Measurements from ENCODE around the gene IKZF2. TPM values are rescaled to one million over a fixed set of nuclear protein-coding genes. Genes with fewer than 3 reads are reported as not detected.

The IKZF2 gene
- total and polyA plus RNA-seq, 8 donors: 0.65 to 8.6 (median 3.2) TPM

DNA sequence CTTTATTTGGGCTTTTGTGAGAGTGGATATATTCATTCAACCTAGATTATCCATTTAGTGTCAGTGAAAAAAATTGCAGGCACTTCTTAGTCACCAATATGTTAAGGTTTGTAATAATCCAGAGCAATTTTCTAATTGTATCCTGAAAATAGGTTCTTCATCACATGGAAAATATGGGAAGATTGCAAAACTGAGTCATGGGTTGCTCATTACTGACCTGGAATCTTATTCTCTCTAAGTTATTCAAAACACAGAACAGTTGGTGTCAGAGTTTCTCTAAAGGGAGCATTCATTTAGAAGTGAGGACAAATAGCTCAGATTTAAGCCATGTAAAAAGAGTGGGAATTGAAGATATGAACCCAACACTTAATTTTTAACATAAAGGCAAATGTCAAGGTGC lies 181.3 kb downstream of the IKZF2 start:
- no peaks in the 10 kb centered on the region for H3K9me3 ChIP-seq
- FAIRE-seq: no peak
- H3K27ac ChIP-seq: no peak overlapping the region

DNA sequence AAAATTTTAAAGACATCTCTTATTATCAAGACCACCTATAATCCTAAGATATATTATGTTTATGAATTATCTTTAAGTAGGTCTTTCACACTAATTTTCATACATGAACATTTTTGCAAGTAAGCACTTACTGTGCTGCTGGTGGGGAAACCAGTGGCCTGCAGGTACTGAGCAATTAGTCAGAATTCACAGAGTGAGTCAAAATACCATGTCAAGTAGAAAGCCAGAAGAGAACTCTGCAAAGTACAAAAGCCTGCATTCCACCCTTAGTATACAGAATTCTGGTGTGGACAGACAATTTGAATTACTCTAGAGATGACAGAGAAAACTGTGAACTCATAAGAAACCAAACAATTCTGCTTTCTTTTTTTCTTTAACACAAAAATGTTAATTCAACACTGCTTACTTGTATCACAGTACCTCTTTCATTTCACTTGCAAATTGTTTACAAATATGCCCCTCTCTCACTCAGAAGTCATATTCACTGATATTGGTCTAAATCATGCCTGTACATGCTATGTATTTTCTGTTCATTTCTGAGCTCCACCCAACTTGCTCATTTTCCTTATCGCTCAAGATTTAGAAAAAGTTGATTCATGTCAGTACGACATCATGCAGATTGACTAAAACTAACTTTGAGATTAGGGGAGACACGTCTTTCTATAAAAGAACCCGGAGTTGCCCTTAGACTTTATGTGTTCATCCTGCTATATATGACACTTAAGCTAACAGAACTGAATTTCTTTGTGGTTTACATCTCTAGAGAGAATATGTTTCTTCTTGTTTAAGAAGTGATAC lies 182.9 kb downstream of the IKZF2 start:
- H3K27me3 ChIP-seq: no peaks in the 10 kb centered on the region
- H3K36me3 ChIP-seq: no peaks in the 10 kb centered on the region
- FAIRE-seq (no peak), ATAC-seq (no peak), DNase-seq (no peak)
- 85 to 89% methylated on average over 4 of the region's 4 CpGs for WGBS, 2 donors
- H3K27ac ChIP-seq: no peak overlapping the region
- no peak overlapping the region for H3K4me3 ChIP-seq
- no peaks in the 10 kb centered on the region for H3K4me1 ChIP-seq
- intact Hi-C loops (cut with DNase I): no loop called here
- no peaks in the 10 kb centered on the region for H3K9me3 ChIP-seq
- TF ChIP-seq, protein P1, sequence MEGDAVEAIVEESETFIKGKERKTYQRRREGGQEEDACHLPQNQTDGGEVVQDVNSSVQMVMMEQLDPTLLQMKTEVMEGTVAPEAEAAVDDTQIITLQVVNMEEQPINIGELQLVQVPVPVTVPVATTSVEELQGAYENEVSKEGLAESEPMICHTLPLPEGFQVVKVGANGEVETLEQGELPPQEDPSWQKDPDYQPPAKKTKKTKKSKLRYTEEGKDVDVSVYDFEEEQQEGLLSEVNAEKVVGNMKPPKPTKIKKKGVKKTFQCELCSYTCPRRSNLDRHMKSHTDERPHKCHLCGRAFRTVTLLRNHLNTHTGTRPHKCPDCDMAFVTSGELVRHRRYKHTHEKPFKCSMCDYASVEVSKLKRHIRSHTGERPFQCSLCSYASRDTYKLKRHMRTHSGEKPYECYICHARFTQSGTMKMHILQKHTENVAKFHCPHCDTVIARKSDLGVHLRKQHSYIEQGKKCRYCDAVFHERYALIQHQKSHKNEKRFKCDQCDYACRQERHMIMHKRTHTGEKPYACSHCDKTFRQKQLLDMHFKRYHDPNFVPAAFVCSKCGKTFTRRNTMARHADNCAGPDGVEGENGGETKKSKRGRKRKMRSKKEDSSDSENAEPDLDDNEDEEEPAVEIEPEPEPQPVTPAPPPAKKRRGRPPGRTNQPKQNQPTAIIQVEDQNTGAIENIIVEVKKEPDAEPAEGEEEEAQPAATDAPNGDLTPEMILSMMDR (IDR thresholded peaks at IDR 0.05): no peak

More for the DNA sequence above, 181.3 kb downstream of the IKZF2 start:
- intact Hi-C loops (cut with DNase I): no loop called here
- TF ChIP-seq, protein P1 (IDR thresholded peaks at IDR 0.05): no peak
- ATAC-seq: no peak
- Histone ChIP-seq H3K4me1 (no peaks in the 10 kb centered on the region), H3K4me3 (no peak overlapping the region), H3K36me3 (no peaks in the 10 kb centered on the region), H3K27me3 (no peaks in the 10 kb centered on the region)
- DNase-seq: no peak

DNA sequence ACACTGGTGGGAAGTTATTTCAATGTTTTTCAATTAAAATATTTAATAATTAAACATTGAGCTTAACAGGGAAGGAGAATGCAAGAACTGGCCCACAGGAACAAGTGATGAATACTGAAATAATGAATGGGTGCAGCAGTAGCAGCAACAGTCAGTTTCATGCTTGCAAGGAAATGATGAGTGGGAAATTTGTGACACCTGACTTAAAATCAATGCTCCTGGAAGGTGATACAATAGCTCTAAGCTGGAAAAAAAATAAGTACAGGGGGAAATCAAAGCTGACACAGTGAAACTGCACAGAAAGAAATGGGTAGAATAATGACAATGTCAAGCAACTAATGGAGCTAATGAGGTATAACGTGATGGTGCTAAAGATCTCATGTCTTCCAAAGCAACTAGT lies 184.5 kb downstream of the IKZF2 start:
- TF ChIP-seq, protein P1 (IDR thresholded peaks at IDR 0.05): no peak
- 58 to 60% methylated on average over 1 of the region's 1 CpG for WGBS, 2 donors
- Histone ChIP-seq H3K27ac (no peak overlapping the region), H3K9me3 (no peaks in the 10 kb centered on the region), H3K4me3 (no peak overlapping the region), H3K27me3 (no peaks in the 10 kb centered on the region), H3K4me1 (no peaks in the 10 kb centered on the region), H3K36me3 (no peaks in the 10 kb centered on the region)
- ATAC-seq (no peak), FAIRE-seq (no peak), DNase-seq (no peak)
- intact Hi-C loops (cut with DNase I): no loop called here

DNA sequence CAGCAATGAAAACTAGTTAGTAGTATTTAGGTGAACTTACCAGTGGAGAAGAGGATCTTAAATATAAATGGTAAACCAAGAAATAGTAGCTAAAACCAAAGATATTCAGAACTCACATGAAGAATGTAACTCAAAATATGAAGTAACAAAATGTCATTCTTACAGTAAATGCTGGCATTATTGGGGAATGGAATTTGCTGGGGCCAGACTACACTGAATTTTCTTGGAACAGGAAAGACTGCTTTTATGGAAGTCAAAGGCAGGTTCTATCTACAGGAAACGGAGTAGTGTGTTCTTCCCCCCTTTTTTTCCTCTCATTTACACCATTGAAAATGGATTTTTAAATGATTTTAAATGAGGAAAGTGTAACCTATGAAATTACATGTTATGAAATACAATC lies 188.7 kb downstream of the IKZF2 start:
- Histone ChIP-seq H3K27ac (no peak overlapping the region), H3K4me3 (no peak overlapping the region)
- 70 to 77% methylated on average over 1 of the region's 1 CpG for WGBS, 2 donors

DNA sequence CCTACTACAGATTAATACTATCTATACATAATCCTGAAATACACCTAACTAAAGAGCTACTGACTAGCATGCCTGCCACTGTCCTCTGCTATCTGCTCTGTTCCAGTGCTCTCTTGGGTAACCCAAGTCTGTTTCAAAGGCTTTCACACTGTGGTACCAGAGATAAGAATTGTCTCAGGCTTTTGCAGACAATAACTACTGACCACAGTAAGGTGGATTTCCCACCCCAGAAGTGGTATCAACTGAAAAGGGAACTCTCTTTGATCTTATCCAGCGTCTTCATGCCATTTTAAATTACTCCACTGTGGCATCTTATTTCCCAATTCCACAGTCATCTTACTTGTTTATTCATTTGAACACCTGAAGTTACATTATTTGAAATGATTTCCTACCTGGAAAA lies 190.2 kb downstream of the IKZF2 start:
- TF ChIP-seq, protein P1 (IDR thresholded peaks at IDR 0.05): no peak
- no peak overlapping the region for H3K4me3 ChIP-seq
- no peak for FAIRE-seq
- 88% methylated on average over 1 of the region's 1 CpG for WGBS, 2 donors
- no peaks in the 10 kb centered on the region for H3K36me3 ChIP-seq
- H3K4me1 ChIP-seq: no peaks in the 10 kb centered on the region
- H3K9me3 ChIP-seq: no peaks in the 10 kb centered on the region
- H3K27me3 ChIP-seq: no peaks in the 10 kb centered on the region
- H3K27ac ChIP-seq: no peak overlapping the region
- no peak for ATAC-seq
- intact Hi-C loops (cut with DNase I): no loop called here
- DNase-seq: no peak

More for the DNA sequence above, 188.7 kb downstream of the IKZF2 start:
- Histone ChIP-seq H3K36me3 (no peaks in the 10 kb centered on the region), H3K27me3 (no peaks in the 10 kb centered on the region), H3K9me3 (no peaks in the 10 kb centered on the region), H3K4me1 (no peaks in the 10 kb centered on the region)
- TF ChIP-seq, protein P1 (IDR thresholded peaks at IDR 0.05): no peak
- ATAC-seq (no peak), FAIRE-seq (no peak), DNase-seq (no peak)
- intact Hi-C loops (cut with DNase I): no loop called here
